CD8-positive, alpha-beta memory T cell (primary cell): ENCODE measurements around the gene LSAMP. TPM values are rescaled to one million over a fixed set of nuclear protein-coding genes. Genes with fewer than 3 reads are reported as not detected.

Experiments
- CTCF ChIA-PET: fragments of 350-600 bp; sonication (Branson Sonifier 250); formaldehyde crosslinking; loops from one replicate; lab custom pipeline; 2021; ENCODE audit warnings: antibody characterized with exemption; lab: Charles Lee
- POLR2A ChIA-PET: fragments of 350-600 bp; sonication (Branson Sonifier 250); formaldehyde crosslinking; loops from one replicate; lab custom pipeline; 2021; ENCODE audit warnings: antibody characterized with exemption; lab: Charles Lee
- DNase-seq, 5 donors: peaks; one replicate each; pipeline versions ENCODE4 v3.0.0 to v3.0.0-alpha.2; 2020 to 2022; ENCODE audit warnings: mixed read lengths in 1 of 5
- H3K27ac ChIP-seq: one replicate; pipeline ENCODE4 v1.7.0; 2013; ENCODE audit warnings: low read depth, mild to moderate bottlenecking, low read length, moderate library complexity
- H3K27me3 ChIP-seq: 2 replicates; pipeline ENCODE4 v1.7.0; 2013; ENCODE audit warnings: low read length, mild to moderate bottlenecking; ENCODE audit not compliant: insufficient read depth, poor library complexity, severe bottlenecking
- H3K36me3 ChIP-seq: 2 replicates; pipeline ENCODE4 v1.7.0; 2013; ENCODE audit warnings: mild to moderate bottlenecking, low read length, moderate library complexity; ENCODE audit not compliant: insufficient read depth
- H3K4me1 ChIP-seq: 2 replicates; pipeline ENCODE4 v1.7.0; 2013; ENCODE audit warnings: mild to moderate bottlenecking, low read length, moderate library complexity; ENCODE audit not compliant: insufficient read depth
- H3K4me3 ChIP-seq: 2 replicates; pipeline ENCODE4 v1.7.0; 2013; ENCODE audit warnings: mild to moderate bottlenecking, low read length
- H3K9me3 ChIP-seq: 2 replicates; pipeline ENCODE4 v1.7.0; 2013; ENCODE audit warnings: mild to moderate bottlenecking, low read length
- H3K27ac Mint-ChIP-seq, 8 donors: one replicate each; pipeline ENCODE4 v1.8.0; 2020 to 2021; ENCODE audit warnings: mixed read lengths in 8 of 8, mild to moderate bottlenecking in 6 of 8, inconsistent platforms in 3 of 8, moderate library complexity in 3 of 8
- H3K27me3 Mint-ChIP-seq, 2 donors: one replicate each; pipeline ENCODE4 v1.8.0; 2020 to 2021; ENCODE audit warnings: mixed read lengths in 2 of 2, mild to moderate bottlenecking in 1 of 2, moderate library complexity in 1 of 2
- H3K36me3 Mint-ChIP-seq, 3 donors: one replicate each; pipeline ENCODE4 v1.8.0; 2020 to 2021; ENCODE audit warnings: mixed read lengths in 3 of 3, inconsistent platforms in 1 of 3, mild to moderate bottlenecking in 1 of 3
- H3K4me1 Mint-ChIP-seq, 3 donors: one replicate each; pipeline ENCODE4 v1.8.0; 2020 to 2021; ENCODE audit warnings: mixed read lengths in 3 of 3, inconsistent platforms in 1 of 3, mild to moderate bottlenecking in 1 of 3
- H3K4me3 Mint-ChIP-seq, 7 donors: one replicate each; pipeline ENCODE4 v1.8.0; 2020 to 2021; ENCODE audit warnings: mixed read lengths in 7 of 7, mild to moderate bottlenecking in 6 of 7, moderate library complexity in 4 of 7, inconsistent platforms in 2 of 7
- H3K9me3 Mint-ChIP-seq, 5 donors: one replicate each; pipeline ENCODE4 v1.8.0; 2020 to 2022; ENCODE audit warnings: mixed read lengths in 5 of 5, mild to moderate bottlenecking in 3 of 5, moderate library complexity in 2 of 5, inconsistent platforms in 1 of 5
- polyA plus RNA-seq: library from polyadenylated mRNA; unstranded; fragments of 300-500 nt; fragmentation: Illumina TruSeq; gene quantifications from one replicate; pipeline ENCODE4 v1.2.3, GENCODE V29; 2021
- total RNA-seq, 2 experiments: library from RNA; stranded (reverse); gene quantifications; one replicate each; pipeline ENCODE4 v1.2.3, GENCODE V29; 2021

Gene LSAMP
- total and polyA plus RNA-seq, 3 experiments from 2014 or later: not detected

GRCh38 chr3:116135457-116136085, 309.7 kb downstream of the LSAMP start:
- no peak overlapping the region for H3K4me3 Mint-ChIP-seq
- no peaks in the 10 kb centered on the region for H3K36me3 Mint-ChIP-seq
- no peak overlapping the region for H3K27ac Mint-ChIP-seq
- H3K4me1 ChIP-seq: no peaks in the 10 kb centered on the region
- H3K9me3 Mint-ChIP-seq: peaks cover 0 to 6% (median 0%) of the 10 kb centered on the region in 5 donors
- H3K27me3 Mint-ChIP-seq: no peaks in the 10 kb centered on the region
- H3K4me3 ChIP-seq: no peak overlapping the region
- no peaks in the 10 kb centered on the region for H3K9me3 ChIP-seq
- H3K27ac ChIP-seq: no peak overlapping the region
- POLR2A ChIA-PET: no interaction called here
- CTCF ChIA-PET: no interaction called here
- H3K36me3 ChIP-seq: no peaks in the 10 kb centered on the region
- no peaks in the 10 kb centered on the region for H3K4me1 Mint-ChIP-seq
- no peak for DNase-seq
- H3K27me3 ChIP-seq: no peaks in the 10 kb centered on the region

DNA sequence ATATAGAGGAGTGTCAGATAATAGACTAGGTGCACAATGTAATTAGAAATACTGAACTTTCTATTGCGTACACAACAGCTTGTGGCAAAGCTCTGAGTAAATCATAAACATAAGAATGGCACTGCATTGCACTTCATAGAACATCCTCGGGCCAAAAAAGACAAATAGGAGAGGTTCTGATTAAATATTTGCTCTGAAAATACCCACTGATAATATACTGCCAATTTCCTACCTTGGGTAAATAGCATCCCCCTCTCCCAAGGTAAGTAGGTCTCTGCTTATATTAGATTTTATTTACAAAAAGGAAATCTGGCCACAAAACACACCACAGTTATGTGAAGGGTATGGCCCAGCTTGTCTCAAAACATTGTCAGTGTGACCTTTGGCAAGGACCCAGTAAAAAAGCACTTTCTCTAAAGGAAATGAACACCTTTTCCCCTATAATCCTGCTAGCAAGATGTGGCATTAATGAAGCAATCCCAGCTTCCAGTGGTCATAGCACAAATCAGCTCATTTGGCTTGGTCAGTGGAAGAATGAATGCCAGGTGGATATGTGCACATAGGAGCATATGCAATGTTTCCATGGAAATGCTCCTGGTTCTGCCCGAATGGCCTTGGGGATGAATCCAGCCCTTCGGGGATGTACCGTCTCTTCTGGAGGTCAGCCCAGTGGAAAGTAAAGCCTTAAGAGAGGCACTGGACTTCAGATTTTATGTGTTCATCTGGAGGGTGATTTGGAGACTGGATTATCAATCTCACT, 315.9 kb downstream of the LSAMP start:
- no peaks in the 10 kb centered on the region for H3K9me3 ChIP-seq
- Mint-ChIP-seq H3K36me3 (no peaks in the 10 kb centered on the region), H3K9me3 (no peaks in the 10 kb centered on the region), H3K27me3 (no peaks in the 10 kb centered on the region), H3K4me1 (no peaks in the 10 kb centered on the region), H3K27ac (peak overlapping the region in 1 of 8 donors; percentile 23), H3K4me3 (no peak overlapping the region)
- H3K4me1 ChIP-seq: no peaks in the 10 kb centered on the region
- H3K4me3 ChIP-seq: no peak overlapping the region
- no peaks in the 10 kb centered on the region for H3K36me3 ChIP-seq
- DNase-seq: no peak
- no peaks in the 10 kb centered on the region for H3K27me3 ChIP-seq
- H3K27ac ChIP-seq: no peak overlapping the region
- ChIA-PET CTCF (no interaction called here), POLR2A (no interaction called here)

DNA sequence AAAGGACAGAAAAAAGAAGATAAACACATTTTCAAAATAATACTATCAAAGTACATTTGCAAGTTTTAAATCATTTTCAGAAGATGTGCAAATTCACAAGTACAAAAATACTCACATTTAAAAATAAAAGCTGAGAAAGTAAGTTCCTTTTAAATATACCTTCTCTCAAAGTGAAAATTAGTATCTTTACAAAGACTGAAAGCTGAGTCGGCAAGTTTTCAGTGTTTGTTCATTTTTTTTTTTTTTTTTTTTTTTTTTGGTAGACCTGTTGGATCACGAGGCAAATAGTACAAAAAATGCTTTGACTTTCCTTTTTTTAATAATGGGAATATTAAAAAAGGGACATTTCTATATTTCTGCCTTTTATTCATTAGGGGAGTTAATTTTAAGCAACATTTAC, 317.8 kb downstream of the LSAMP start:
- Histone ChIP-seq H3K27me3 (no peaks in the 10 kb centered on the region), H3K27ac (no peak overlapping the region), H3K36me3 (no peaks in the 10 kb centered on the region), H3K9me3 (no peaks in the 10 kb centered on the region), H3K4me3 (no peak overlapping the region), H3K4me1 (no peaks in the 10 kb centered on the region)
- no peak overlapping the region for H3K4me3 Mint-ChIP-seq
- POLR2A ChIA-PET: no interaction called here
- peaks cover 0 to 5% (median 0%) of the 10 kb centered on the region in 5 donors for H3K9me3 Mint-ChIP-seq
- no peaks in the 10 kb centered on the region for H3K27me3 Mint-ChIP-seq
- no peak overlapping the region for H3K27ac Mint-ChIP-seq
- DNase-seq: no peak
- CTCF ChIA-PET: no interaction called here
- H3K36me3 Mint-ChIP-seq: no peaks in the 10 kb centered on the region
- no peaks in the 10 kb centered on the region for H3K4me1 Mint-ChIP-seq

GRCh38 chr3:116124166-116124565, 321.1 kb downstream of the LSAMP start:
- no peaks in the 10 kb centered on the region for H3K36me3 ChIP-seq
- Mint-ChIP-seq H3K4me1 (no peaks in the 10 kb centered on the region), H3K27ac (no peak overlapping the region), H3K9me3 (peaks cover 0 to 5% (median 0%) of the 10 kb centered on the region in 5 donors), H3K4me3 (no peak overlapping the region), H3K27me3 (peaks cover 0 to 3% of the 10 kb centered on the region in 2 donors), H3K36me3 (no peaks in the 10 kb centered on the region)
- no peaks in the 10 kb centered on the region for H3K9me3 ChIP-seq
- POLR2A ChIA-PET: no interaction called here
- H3K27ac ChIP-seq: no peak overlapping the region
- no peak overlapping the region for H3K4me3 ChIP-seq
- no peaks in the 10 kb centered on the region for H3K27me3 ChIP-seq
- CTCF ChIA-PET: no interaction called here
- DNase-seq: no peak
- H3K4me1 ChIP-seq: no peaks in the 10 kb centered on the region

- Mint-ChIP-seq H3K9me3 (peaks cover 0 to 5% (median 1%) of the 10 kb centered on the region in 5 donors), H3K36me3 (no peaks in the 10 kb centered on the region), H3K27me3 (peaks cover 0 to 3% of the 10 kb centered on the region in 2 donors), H3K27ac (no peak overlapping the region), H3K4me1 (no peaks in the 10 kb centered on the region), H3K4me3 (no peak overlapping the region)
- ChIA-PET POLR2A (no interaction called here), CTCF (no interaction called here)
- no peaks in the 10 kb centered on the region for H3K36me3 ChIP-seq
- H3K4me1 ChIP-seq: no peaks in the 10 kb centered on the region
- H3K9me3 ChIP-seq: no peaks in the 10 kb centered on the region
- DNase-seq: no peak
- no peak overlapping the region for H3K4me3 ChIP-seq
- H3K27me3 ChIP-seq: no peaks in the 10 kb centered on the region
- H3K27ac ChIP-seq: no peak overlapping the region
Observed at GRCh38 chr3:116118475-116119169, 326.7 kb downstream of the LSAMP start.

DNA sequence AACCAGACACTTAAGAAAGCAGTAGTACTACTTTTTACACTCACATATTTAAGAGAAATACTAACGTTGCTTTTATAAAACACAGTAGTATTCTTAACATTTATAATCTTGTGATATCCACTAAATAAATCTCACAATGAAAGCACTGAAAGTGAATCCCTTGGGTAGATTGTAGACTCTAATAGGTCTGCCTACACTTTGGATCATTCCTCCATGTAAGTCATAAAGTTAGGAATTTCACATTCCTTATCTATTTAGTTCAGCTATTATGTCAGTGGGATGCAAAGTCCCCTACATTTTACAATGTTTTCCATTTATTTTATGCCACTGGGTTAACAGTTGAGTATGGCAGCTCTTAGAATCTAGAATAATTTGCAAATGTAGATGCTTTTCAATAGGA, 330.7 kb downstream of the LSAMP start:
- H3K4me3 Mint-ChIP-seq: no peak overlapping the region
- no peaks in the 10 kb centered on the region for H3K4me1 Mint-ChIP-seq
- H3K27ac ChIP-seq: no peak overlapping the region
- no peaks in the 10 kb centered on the region for H3K4me1 ChIP-seq
- no peaks in the 10 kb centered on the region for H3K36me3 ChIP-seq
- no peaks in the 10 kb centered on the region for H3K9me3 ChIP-seq
- H3K27ac Mint-ChIP-seq: no peak overlapping the region
- no peak for DNase-seq
- no peaks in the 10 kb centered on the region for H3K27me3 ChIP-seq
- CTCF ChIA-PET: no interaction called here
- no peak overlapping the region for H3K4me3 ChIP-seq
- H3K36me3 Mint-ChIP-seq: no peaks in the 10 kb centered on the region
- H3K27me3 Mint-ChIP-seq: no peaks in the 10 kb centered on the region
- H3K9me3 Mint-ChIP-seq: peaks cover 0 to 3% (median 0%) of the 10 kb centered on the region in 5 donors
- POLR2A ChIA-PET: no interaction called here

DNA sequence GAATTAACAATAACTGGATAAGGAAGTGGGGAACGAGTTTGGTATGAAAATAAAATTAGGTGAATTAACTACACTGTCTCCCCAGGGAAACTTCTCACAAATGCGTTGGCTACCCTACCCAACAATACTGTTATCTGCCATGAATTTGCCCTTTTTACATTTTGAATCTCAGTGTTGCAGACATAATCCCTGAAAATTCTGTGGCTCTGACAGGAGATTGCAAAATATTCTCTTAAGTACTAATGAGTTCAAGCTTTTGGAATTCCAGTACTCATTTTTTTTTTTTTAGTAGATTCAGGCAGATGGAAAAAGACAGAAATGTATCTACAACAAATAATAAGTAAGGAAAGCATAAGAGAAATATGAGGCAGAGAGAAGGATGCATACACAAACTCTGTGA, 332.6 kb downstream of the LSAMP start:
- Mint-ChIP-seq H3K36me3 (no peaks in the 10 kb centered on the region), H3K4me1 (no peaks in the 10 kb centered on the region), H3K4me3 (no peak overlapping the region), H3K9me3 (peaks cover 0 to 8% (median 0%) of the 10 kb centered on the region in 5 donors), H3K27me3 (no peaks in the 10 kb centered on the region), H3K27ac (no peak overlapping the region)
- Histone ChIP-seq H3K4me3 (no peak overlapping the region), H3K4me1 (no peaks in the 10 kb centered on the region), H3K9me3 (no peaks in the 10 kb centered on the region), H3K36me3 (no peaks in the 10 kb centered on the region), H3K27me3 (no peaks in the 10 kb centered on the region), H3K27ac (no peak overlapping the region)
- CTCF ChIA-PET: no interaction called here
- no peak for DNase-seq
- POLR2A ChIA-PET: no interaction called here

DNA sequence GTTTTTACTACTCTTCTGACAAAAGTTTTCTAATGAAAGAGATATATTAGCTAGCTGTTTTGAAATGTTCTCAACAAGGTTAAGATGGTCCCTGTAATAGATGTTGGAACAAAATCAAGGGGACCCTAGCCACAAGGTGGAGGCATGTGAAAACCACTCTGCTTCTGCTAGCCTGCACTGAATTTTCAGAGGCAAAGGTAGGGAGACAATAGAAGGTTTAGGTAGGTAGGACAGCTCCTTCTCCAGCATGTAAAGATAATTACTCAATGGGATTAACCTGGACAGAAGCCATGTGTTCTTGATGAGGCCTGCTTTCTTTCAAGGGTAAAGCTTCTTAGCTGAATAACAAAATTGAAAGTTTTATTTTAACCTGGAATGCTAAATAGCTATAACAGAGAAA, 333.5 kb downstream of the LSAMP start:
- H3K4me1 Mint-ChIP-seq: no peaks in the 10 kb centered on the region

More for the DNA sequence above, 333.5 kb downstream of the LSAMP start:
- H3K27me3 Mint-ChIP-seq: no peaks in the 10 kb centered on the region
- Histone ChIP-seq H3K27me3 (no peaks in the 10 kb centered on the region), H3K36me3 (no peaks in the 10 kb centered on the region), H3K4me3 (no peak overlapping the region), H3K4me1 (no peaks in the 10 kb centered on the region), H3K9me3 (no peaks in the 10 kb centered on the region), H3K27ac (no peak overlapping the region)
- no peak overlapping the region for H3K4me3 Mint-ChIP-seq
- ChIA-PET POLR2A (no interaction called here), CTCF (no interaction called here)
- DNase-seq: no peak
- H3K36me3 Mint-ChIP-seq: no peaks in the 10 kb centered on the region
- H3K27ac Mint-ChIP-seq: no peak overlapping the region
- H3K9me3 Mint-ChIP-seq: peaks cover 0 to 8% (median 0%) of the 10 kb centered on the region in 5 donors
